ENCODE measurements around the gene ZNF324B.
"Not testable (repeated sequence)": the region's sequence is repeated elsewhere in the genome, so short reads cannot be mapped to it uniquely, and the experiment has no call there.

ZNF324B gene

DNA sequence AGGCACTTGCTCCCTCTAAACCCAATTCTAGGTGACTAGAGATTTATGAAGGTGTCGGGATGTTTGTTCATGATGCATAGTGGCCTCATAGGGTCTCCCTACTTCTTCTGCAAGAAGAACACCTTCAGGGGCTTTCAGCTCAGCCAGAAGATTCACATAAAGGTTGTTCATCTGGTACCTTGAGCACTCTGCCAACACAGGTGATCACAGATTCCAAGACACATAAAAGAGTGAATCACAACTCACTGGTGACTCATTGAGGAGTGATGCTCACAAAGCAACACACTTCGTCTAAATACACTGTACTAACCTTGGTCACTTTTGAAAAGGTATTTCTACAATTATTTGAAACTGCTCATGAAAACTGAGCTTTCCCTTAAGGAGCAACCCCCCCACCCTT, 8.6 kb downstream of the ZNF324B start:
- TF ChIP-seq ZFX (IDR thresholded peaks at IDR 0.05; ENCODE audit: borderline replicate concordance) (no peak), CTCF (IDR thresholded peaks at IDR 0.05) (no peak)
- no peak overlapping the region for H3K27ac ChIP-seq

DNA sequence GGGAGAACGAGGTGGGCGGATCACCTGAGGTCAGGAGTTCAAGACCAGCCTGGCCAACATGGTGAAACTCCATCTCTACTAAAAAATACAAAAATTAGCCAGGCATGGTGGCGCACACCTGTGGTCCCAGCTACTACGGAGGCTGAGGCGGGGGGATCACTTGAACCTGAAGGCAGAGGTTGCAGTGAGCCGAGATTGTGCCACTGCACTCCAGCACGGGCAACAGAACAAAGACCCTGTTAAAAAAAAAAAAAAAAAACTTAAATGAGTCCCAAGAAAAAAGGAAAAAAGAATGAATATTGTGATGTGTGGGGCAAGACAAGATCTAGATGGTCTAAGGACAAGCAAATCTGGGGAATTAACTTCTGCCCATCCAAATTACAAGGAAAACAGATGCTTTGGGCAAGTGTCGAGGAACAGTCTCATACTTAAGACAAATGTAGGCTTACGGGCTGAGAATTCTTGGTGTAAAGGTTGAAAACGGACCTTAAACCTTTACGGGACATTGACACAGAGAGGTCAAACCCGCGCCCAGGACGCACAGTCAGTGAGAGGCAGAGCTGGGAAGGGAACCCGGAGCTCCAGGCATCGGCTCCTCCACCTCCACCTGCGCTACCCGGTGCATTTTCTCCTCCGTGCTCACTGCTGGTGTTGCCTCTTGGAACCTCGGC, 14.8 kb downstream of the ZNF324B start:
- peak overlapping the region; percentile 77 for H3K27ac ChIP-seq
- no peak for TF ChIP-seq CTCF (IDR thresholded peaks at IDR 0.05)
- TF ChIP-seq ZFX (IDR thresholded peaks at IDR 0.05; ENCODE audit: borderline replicate concordance), result no peak

DNA sequence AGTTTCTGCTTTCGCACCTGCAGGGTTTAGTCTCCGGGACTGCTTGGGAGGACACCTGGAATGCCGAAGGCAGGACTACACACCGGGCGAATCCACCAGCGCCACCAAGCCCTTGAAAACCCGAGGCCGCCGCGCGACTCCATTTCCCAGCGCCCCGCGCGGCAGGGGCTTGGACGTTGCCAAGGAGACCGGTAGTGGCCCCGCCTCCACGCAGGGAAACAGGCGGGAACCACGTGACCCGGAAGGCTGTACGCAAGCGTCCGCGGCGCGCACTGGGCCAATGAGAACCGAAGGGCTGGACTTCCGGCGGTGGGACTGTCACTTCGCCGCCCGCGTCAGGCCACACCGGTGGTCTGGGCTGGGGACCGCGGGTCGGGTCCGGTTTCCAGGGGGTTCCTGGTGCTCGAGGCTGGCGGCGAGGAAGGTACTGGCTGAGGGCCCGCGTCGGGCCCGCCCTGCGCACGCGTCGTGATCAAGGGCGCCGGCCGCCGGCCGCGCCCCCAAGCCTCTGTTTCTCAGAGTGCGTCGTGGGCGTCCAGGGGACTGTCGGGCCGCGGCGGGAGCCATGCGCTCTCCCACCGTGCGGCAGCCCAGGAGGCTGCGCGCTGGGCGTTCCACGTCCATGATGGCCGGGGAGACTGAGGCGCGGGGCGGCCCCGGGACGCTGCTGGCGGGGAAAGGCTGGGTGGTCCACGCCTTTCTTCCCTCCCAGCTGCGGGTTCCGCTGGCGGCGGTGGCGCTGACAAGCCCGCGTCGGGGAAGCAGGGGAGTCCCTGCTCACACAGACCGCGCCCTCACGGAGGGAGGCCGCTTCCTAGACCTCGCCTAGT, 15.6 kb downstream of the ZNF324B start, which contains the start of gene ZNF324:
ZNF324 (plus strand) TSS at position 321 of the 830 bp plus-strand sequence. CDS start 2,106 bp downstream, outside the sequence.
- peak within 1 kb of the TSS; percentile 77 for H3K27ac ChIP-seq
- TF ChIP-seq ZFX (IDR thresholded peaks at IDR 0.05; ENCODE audit: borderline replicate concordance) (no peak), CTCF (IDR thresholded peaks at IDR 0.05) (0 out of 2 replicates have a peak, but pooled peaks have one; percentile 21)

DNA sequence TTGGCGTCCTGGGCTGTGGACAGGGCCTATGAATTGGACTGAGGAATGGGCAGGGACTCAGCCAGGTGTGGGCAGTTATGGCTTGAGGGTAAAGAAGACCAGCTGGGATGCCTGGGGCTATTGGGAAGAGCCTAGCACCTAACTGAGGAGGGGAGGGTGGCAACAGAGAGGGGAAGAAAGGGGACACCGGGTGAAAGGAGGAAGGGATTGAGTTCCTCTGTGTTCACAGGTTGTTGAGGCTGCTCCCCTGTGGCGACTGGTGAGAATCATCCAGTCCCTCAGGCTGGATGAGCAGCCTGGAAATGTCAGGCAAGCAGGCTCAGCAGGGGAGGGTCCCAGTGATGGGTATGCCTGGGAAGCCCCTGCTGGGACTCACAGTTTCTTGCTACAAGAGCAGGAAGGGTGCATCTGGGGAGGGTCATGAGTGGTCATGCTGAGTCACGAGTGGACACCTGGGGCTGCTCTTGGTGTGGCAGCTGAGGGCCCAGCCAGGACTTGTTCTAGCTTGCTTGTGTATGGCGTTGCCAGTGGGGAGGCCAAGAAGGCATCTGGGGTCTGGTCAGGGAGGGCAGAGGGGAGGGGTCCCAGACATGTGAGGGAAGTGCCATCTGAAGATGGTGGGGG, 16.9 kb downstream of the ZNF324B start:
- peak overlapping the region; percentile 77 for H3K27ac ChIP-seq
- no peak for TF ChIP-seq CTCF (IDR thresholded peaks at IDR 0.05)
- TF ChIP-seq ZFX (IDR thresholded peaks at IDR 0.05; ENCODE audit: borderline replicate concordance), result no peak

GRCh38 chr19:58469241-58470013, 18.0 kb downstream of the ZNF324B start:
- peak overlapping the region; percentile 77; the same call in 1 of the 2 replicates for H3K27ac ChIP-seq
- TF ChIP-seq CTCF (IDR thresholded peaks at IDR 0.05) (no peak), ZFX (IDR thresholded peaks at IDR 0.05; ENCODE audit: borderline replicate concordance) (no peak)

- not testable (repeated sequence) for H3K27ac ChIP-seq
Observed at GRCh38 chr19:58470837-58471543, 19.6 kb downstream of the ZNF324B start.

Measured in 22Rv1 (cell line).